ENCODE results near the gene SLC66A3. TPM values are rescaled to one million over a fixed set of nuclear protein-coding genes. Genes with fewer than 3 reads are reported as not detected.

The SLC66A3 gene
- total and polyA plus RNA-seq, 2 donors (not counting 3 experiments of a cell fraction or from before 2014, with no cell fraction given), result 14.3 to 31.4 TPM

DNA sequence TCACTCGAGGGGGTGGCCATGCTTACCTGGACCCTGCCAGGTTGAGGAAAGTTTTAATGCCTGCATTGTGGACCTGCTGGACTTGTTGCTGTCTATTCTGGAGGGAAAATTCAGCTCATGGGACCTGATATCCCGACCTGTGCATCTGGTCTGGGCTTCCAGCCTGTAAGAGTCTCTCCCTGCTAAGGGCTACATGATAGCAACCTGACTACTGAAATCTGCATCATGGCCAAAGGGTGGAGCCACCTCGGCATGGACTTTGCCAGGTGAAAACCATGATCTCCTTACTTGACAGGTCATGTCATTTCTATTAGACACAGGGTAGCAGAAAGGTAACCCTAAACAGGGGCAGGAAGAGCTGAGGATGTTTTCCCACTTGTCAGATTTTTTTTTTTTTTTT lies 12.9 kb upstream of the SLC66A3 start:
- Histone ChIP-seq H3K27me3 (ENCODE audit: control insufficient read depth in 2 of 2, insufficient read depth in 2 of 2, low read length in 2 of 2) (peaks cover 4 to 5% of the 10 kb centered on the region in 2 experiments), H3K4me1 (ENCODE audit: control insufficient read depth, extremely low read depth, insufficient read depth, low read length) (no peaks in the 10 kb centered on the region), H3K9me3 (replicated peaks; ENCODE audit: control insufficient read depth, insufficient read depth, low read length) (no peaks in the 10 kb centered on the region), H4K20me1 (replicated peaks; ENCODE audit: control insufficient read depth, extremely low read depth, insufficient read depth, low read length) (no peaks in the 10 kb centered on the region), H3K9me1 (replicated peaks; ENCODE audit: control insufficient read depth, extremely low read depth, insufficient read depth, low read length) (no peaks in the 10 kb centered on the region), H3K9ac (replicated peaks; ENCODE audit: extremely low read depth, insufficient read depth, low read length) (no peak overlapping the region), H3K4me2 (ENCODE audit: insufficient read depth, low read length) (no peak overlapping the region), H3K36me3 (ENCODE audit: control insufficient read depth in 2 of 2, extremely low read depth in 1 of 2, insufficient read depth in 2 of 2, low read length in 2 of 2) (no peaks in the 10 kb centered on the region), H3K4me3 (replicated peaks in 1 of 3; ENCODE audit: insufficient read depth in 1 of 3, low read depth in 1 of 3, low read length in 3 of 3) (no peak overlapping the region), H2AFZ (ENCODE audit: low read depth, low read length) (no peak overlapping the region), H3K27ac (ENCODE audit: insufficient read depth, low read depth, low read length) (no peak overlapping the region), H3K79me2 (ENCODE audit: control insufficient read depth, insufficient read depth, low read length) (no peaks in the 10 kb centered on the region)
- dilution Hi-C loops (cut with MboI; ENCODE audit: extremely low pct_ligation_motif_present, low sequenced_read_pairs) (no loop called here), intact Hi-C loops (cut with micrococcal nuclease) (no loop called here)
- FAIRE-seq (no peak), DNase-seq (ENCODE audit: low read depth, low spot score) (no peak)
- no TSS peak for BruUV-seq (replicated peaks)
- CTCF ChIA-PET, result interaction anchor here (0.6 to 0.9 kb wide), 3 partner anchors 9 to 268 kb away, joined by 3 to 4 read pairs (median 3); a partner anchor contains a TSS
- POLR2A ChIA-PET, result no interaction called here
- no peak for TF ChIP-seq POLR2AphosphoS5 (IDR thresholded peaks at IDR 0.05; ENCODE audit: insufficient read depth, low read depth, low read length)

DNA sequence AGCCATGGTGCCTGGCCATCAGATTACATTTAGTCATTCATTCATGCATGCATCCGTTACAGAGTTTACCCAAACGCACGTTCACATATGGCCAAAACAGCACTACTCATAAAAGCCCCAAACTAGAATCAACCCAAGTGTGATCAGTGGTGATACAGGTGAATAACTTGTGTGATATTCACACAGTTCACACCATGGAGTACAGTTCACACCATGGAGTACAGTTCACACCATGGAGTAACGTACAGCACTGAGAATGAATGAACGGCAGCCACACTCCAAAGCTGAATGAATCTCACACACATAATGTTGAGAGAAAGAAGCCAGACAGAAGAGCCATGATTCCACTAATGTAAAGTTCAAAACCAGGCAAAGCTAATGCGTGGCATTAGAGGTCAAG lies 12.3 kb upstream of the SLC66A3 start:
- Histone ChIP-seq H3K9ac (replicated peaks; ENCODE audit: extremely low read depth, insufficient read depth, low read length) (no peak overlapping the region), H3K4me1 (ENCODE audit: control insufficient read depth, extremely low read depth, insufficient read depth, low read length) (no peaks in the 10 kb centered on the region), H3K79me2 (ENCODE audit: control insufficient read depth, insufficient read depth, low read length) (no peaks in the 10 kb centered on the region), H3K9me1 (replicated peaks; ENCODE audit: control insufficient read depth, extremely low read depth, insufficient read depth, low read length) (no peaks in the 10 kb centered on the region), H3K36me3 (ENCODE audit: control insufficient read depth in 2 of 2, extremely low read depth in 1 of 2, insufficient read depth in 2 of 2, low read length in 2 of 2) (no peaks in the 10 kb centered on the region), H3K27me3 (ENCODE audit: control insufficient read depth in 2 of 2, insufficient read depth in 2 of 2, low read length in 2 of 2) (peaks cover 4 to 5% of the 10 kb centered on the region in 2 experiments), H3K4me3 (replicated peaks in 1 of 3; ENCODE audit: insufficient read depth in 1 of 3, low read depth in 1 of 3, low read length in 3 of 3) (no peak overlapping the region), H3K4me2 (ENCODE audit: insufficient read depth, low read length) (no peak overlapping the region), H3K27ac (ENCODE audit: insufficient read depth, low read depth, low read length) (no peak overlapping the region), H3K9me3 (replicated peaks; ENCODE audit: control insufficient read depth, insufficient read depth, low read length) (no peaks in the 10 kb centered on the region), H2AFZ (ENCODE audit: low read depth, low read length) (no peak overlapping the region), H4K20me1 (replicated peaks; ENCODE audit: control insufficient read depth, extremely low read depth, insufficient read depth, low read length) (no peaks in the 10 kb centered on the region)
- FAIRE-seq (no peak), DNase-seq (ENCODE audit: low read depth, low spot score) (no peak)
- dilution Hi-C loops (cut with MboI; ENCODE audit: extremely low pct_ligation_motif_present, low sequenced_read_pairs), result no loop called here
- ChIA-PET CTCF (interaction anchor here (1.0 to 1.4 kb wide), 2 partner anchors 10 to 323 kb away, joined by 3 to 5 read pairs; partner anchors contain the start of gene E2F6), POLR2A (no interaction called here)
- intact Hi-C loops (cut with micrococcal nuclease), result no loop called here
- no TSS peak for BruUV-seq (replicated peaks)
- TF ChIP-seq POLR2AphosphoS5 (IDR thresholded peaks at IDR 0.05; ENCODE audit: insufficient read depth, low read depth, low read length), result no peak
- no peak for TF ChIP-seq JUN (IDR thresholded peaks at IDR 0.05; ENCODE audit: borderline replicate concordance, insufficient read depth, insufficient read length, low read depth)
- TF ChIP-seq FOS (IDR thresholded peaks at IDR 0.05; ENCODE audit: borderline replicate concordance, insufficient read depth, low read length), result no peak
- no peak for TF ChIP-seq POLR2A (IDR thresholded peaks at IDR 0.05; ENCODE audit: low read depth, low read length)
- TF ChIP-seq GATA2 (IDR thresholded peaks at IDR 0.05; ENCODE audit: insufficient read depth, insufficient read length, low read depth, low read length), result no peak
- no peak for TF ChIP-seq MAX (IDR thresholded peaks at IDR 0.05; ENCODE audit: insufficient read depth, insufficient read length)
- TF ChIP-seq EZH2 (IDR thresholded peaks at IDR 0.05; ENCODE audit: borderline replicate concordance, low read depth, low read length, severe bottlenecking), result no peak
- TF ChIP-seq, protein P1, sequence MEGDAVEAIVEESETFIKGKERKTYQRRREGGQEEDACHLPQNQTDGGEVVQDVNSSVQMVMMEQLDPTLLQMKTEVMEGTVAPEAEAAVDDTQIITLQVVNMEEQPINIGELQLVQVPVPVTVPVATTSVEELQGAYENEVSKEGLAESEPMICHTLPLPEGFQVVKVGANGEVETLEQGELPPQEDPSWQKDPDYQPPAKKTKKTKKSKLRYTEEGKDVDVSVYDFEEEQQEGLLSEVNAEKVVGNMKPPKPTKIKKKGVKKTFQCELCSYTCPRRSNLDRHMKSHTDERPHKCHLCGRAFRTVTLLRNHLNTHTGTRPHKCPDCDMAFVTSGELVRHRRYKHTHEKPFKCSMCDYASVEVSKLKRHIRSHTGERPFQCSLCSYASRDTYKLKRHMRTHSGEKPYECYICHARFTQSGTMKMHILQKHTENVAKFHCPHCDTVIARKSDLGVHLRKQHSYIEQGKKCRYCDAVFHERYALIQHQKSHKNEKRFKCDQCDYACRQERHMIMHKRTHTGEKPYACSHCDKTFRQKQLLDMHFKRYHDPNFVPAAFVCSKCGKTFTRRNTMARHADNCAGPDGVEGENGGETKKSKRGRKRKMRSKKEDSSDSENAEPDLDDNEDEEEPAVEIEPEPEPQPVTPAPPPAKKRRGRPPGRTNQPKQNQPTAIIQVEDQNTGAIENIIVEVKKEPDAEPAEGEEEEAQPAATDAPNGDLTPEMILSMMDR (IDR thresholded peaks at IDR 0.05; ENCODE audit: extremely low read depth in 1 of 2, insufficient read depth in 1 of 2, low read depth in 1 of 2, low read length in 2 of 2), result no peak
- no peak for TF ChIP-seq MYC (IDR thresholded peaks at IDR 0.05; ENCODE audit: low read depth, low read length)
